Stimulated activated effector memory CD8-positive, alpha-beta T cell treated with anti-CD3 and anti-CD28 coated beads, Interleukin-12 subunit alpha, Interleukin-12 subunit beta, amount 100 ng/mL, for 72 hours (primary cell): Measurements from ENCODE around the gene RCSD1.

Source experiments
- ATAC-seq: fragments of 150-1000 bp; cut with Tn5 transposase; 2 replicates; pipeline ENCODE4 v1.10.0; 2021
- DNase-seq, 2 donors: peaks; one replicate each; pipeline ENCODE4 v3.0.0; 2021 to 2022; ENCODE audit warnings: low spot score in 2 of 2
- H3K27ac Mint-ChIP-seq: one replicate; pipeline ENCODE4 v1.8.0; 2022; ENCODE audit warnings: mild to moderate bottlenecking, mixed read lengths
- H3K36me3 Mint-ChIP-seq: one replicate; pipeline ENCODE4 v1.8.0; 2022; ENCODE audit warnings: mild to moderate bottlenecking, mixed read lengths
- H3K4me1 Mint-ChIP-seq: one replicate; pipeline ENCODE4 v1.8.0; 2022; ENCODE audit warnings: mixed read lengths
- H3K4me3 Mint-ChIP-seq: one replicate; pipeline ENCODE4 v1.8.0; 2022; ENCODE audit warnings: mild to moderate bottlenecking, mixed read lengths
- H3K9me3 Mint-ChIP-seq: one replicate; pipeline ENCODE4 v1.8.0; 2022; ENCODE audit warnings: mixed read lengths

Gene RCSD1

GRCh38 chr1:167665469-167665868, 35.4 kb downstream of the RCSD1 start:
- ATAC-seq (no peak), DNase-seq (no peak)
- no peaks in the 10 kb centered on the region for H3K9me3 Mint-ChIP-seq
- peak overlapping the region; percentile 87 for H3K27ac Mint-ChIP-seq
- H3K36me3 Mint-ChIP-seq = peaks cover 71% of the 10 kb centered on the region
- peaks cover 84% of the 10 kb centered on the region for H3K4me1 Mint-ChIP-seq
- no peak overlapping the region for H3K4me3 Mint-ChIP-seq

DNA sequence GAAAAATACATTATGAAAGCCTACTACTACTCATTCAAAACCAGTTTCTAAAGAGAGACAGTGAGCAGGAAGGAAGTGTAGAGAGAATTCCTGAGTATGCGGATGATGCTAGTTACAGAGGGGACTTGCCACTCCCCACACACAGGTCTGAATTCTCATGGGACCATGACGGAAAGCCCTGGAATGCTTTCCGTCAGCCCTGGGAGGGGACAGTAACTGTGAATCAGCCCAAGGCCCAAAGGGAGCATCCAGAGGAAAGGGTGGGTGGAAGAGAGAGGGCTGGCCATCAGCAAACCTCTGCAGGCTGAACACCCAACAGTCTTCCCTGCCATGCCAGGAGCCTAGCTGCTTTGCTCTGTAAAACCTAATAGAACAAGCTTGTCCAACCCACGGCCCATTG, 36.4 kb downstream of the RCSD1 start:
- no peak for DNase-seq

DNA sequence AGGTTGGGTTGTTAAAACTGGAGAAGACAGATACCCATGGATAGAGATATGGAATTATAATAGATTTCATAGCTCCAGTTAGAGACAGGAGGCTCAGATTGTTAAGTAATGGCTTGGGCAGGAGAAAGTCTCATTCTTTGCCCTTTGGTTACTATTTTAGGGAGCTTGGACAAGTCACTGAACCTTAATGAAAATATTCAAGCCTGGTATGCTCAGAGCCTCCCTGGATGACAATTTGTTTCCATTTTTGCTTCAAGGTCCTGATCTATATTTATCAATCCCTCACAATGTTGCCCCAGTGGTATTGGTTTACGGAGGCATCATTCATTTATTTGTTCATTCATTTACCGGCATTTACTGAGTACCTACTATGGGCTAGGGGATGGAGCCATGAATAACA, 37.5 kb downstream of the RCSD1 start:
- H3K9me3 Mint-ChIP-seq = no peaks in the 10 kb centered on the region
- H3K4me3 Mint-ChIP-seq = no peak overlapping the region
- DNase-seq = no peak
- H3K4me1 Mint-ChIP-seq = peaks cover 86% of the 10 kb centered on the region
- ATAC-seq = no peak
- H3K27ac Mint-ChIP-seq = peak overlapping the region; percentile 80
- H3K36me3 Mint-ChIP-seq = peaks cover 73% of the 10 kb centered on the region

More for the DNA sequence above, 36.4 kb downstream of the RCSD1 start:
- H3K4me1 Mint-ChIP-seq = peaks cover 86% of the 10 kb centered on the region
- no peaks in the 10 kb centered on the region for H3K9me3 Mint-ChIP-seq
- no peak for ATAC-seq
- peak overlapping the region; percentile 80 for H3K27ac Mint-ChIP-seq
- H3K4me3 Mint-ChIP-seq = no peak overlapping the region
- peaks cover 75% of the 10 kb centered on the region for H3K36me3 Mint-ChIP-seq

DNA sequence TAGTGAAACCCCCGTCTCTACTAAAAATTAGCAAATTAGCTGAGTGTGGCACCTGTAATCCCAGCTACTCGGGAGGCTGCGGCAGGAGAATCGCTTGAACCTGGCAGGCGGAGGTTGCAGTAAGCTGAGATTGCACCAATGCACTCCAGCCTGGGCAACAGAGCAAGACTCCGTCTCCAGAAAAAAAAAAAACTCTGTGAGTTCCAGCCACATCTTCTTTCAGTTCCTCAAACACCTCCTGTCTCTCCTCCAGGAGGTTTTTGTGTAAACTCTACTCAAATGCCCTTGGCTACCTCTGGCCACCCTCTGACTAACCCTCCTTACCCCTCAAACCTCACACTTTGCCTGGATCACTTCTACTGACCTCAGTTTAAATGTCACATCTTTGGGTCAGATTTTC, 38.1 kb downstream of the RCSD1 start:
- Mint-ChIP-seq H3K36me3 (peaks cover 73% of the 10 kb centered on the region), H3K4me3 (no peak overlapping the region), H3K27ac (peak overlapping the region; percentile 69), H3K9me3 (no peaks in the 10 kb centered on the region), H3K4me1 (peaks cover 86% of the 10 kb centered on the region)
- DNase-seq = no peak
- peak; percentile 56 for ATAC-seq

DNA sequence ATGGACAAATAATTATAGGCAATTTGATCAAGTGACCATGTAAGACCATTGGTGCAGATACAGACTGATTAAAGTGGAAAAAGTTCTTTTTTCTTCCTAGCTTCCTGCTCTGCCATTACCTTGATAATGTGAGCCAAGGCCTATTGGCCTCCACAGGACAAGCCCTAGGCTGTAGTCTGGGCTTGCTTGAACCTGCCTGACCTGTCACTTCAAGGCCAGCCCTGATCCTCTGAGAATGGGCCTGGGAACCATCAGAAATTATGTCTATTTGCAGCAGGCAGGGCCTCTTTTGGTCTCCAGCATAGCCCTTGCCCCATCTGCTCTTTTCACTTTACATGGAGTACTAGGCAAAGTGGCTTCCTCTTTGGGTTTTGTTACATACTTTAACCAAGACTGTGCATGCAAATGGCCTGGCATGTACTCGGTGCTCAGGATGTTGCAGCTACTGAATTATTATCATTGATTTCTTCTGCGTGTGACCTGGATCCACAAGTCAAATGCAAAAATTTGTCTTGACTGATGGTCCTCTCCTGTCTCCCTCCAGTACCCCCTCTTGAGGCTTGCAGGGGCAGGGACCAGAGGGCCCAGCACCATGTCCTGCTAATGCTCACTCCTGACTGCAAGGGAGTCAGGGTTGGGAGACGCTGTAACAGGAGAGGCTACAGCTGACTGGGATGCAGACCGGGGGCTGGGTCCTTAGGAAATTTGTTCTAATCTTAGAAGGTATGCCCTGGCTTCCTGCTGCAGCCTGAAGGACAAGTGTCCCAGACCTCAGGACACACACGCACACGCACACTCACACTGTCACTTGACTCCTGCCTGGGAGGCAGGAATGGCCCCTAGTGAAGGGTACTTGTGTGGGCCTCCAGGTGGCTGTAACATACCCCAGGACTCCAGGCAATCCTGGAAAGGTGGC, 39.4 kb downstream of the RCSD1 start:
- peak overlapping the region; percentile 86 for H3K27ac Mint-ChIP-seq
- DNase-seq (no peak), ATAC-seq (no peak)
- no peak overlapping the region for H3K4me3 Mint-ChIP-seq
- H3K36me3 Mint-ChIP-seq = peaks cover 73% of the 10 kb centered on the region
- H3K9me3 Mint-ChIP-seq = no peaks in the 10 kb centered on the region
- peaks cover 93% of the 10 kb centered on the region for H3K4me1 Mint-ChIP-seq

DNA sequence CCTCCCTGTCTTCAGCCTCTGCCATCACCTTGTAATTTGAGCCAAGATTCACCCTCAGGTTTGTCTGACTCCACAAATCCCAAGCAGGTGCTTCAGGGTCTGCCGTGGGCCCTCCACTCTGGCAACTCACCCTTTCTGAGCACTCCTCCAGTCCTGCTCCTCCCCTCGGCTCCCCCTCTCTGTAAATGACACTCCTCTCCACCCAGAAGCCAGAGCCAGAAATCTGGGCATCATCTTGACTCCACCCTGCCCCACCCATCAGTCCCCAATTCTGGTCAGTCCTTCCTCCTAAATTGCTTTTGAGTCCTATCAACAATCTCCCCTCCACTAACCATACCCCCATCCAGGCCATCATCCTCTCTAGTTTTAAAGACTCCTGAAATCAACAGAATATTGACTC, 40.5 kb downstream of the RCSD1 start:
- Mint-ChIP-seq H3K36me3 (peaks cover 67% of the 10 kb centered on the region), H3K27ac (peak overlapping the region; percentile 86), H3K4me1 (peaks cover 87% of the 10 kb centered on the region), H3K9me3 (no peaks in the 10 kb centered on the region), H3K4me3 (no peak overlapping the region)
- DNase-seq (no peak), ATAC-seq (no peak)

DNA sequence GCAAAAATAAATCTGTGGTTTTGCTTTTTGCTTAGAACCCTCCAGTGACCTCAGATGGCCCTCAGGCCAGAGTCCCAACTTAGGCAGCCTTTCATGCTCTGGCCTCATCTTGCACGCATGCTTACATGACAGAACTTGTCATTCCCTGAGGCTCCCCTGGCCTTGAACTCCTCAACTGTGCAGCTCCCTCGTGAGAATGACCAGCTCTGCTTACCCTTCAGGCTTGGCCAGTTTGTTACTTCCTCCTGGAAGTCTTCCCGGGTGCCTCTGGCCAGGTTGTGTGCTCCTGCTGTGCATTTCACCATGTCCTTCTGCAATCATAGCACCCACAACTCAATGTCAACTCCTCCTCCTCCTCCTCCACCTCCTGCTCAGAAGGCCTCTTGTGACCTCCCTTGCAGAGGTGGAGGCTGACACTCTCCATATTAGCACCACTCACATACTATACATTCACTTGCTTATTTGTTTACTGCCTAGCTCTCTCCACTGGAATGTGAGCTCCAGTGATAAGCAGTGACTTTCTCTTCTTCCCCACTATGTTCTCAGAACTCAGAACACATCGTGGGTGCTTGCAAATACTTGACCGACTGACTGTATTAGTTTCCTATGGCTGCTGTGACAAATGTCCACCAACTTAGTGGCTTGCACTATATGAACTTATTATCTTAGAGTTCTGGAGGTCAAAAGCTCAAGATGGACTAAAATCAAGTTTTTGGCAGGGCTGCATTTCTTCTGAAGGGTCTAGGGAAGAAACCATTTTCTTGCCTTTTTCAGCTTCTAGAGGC, 41.9 kb downstream of the RCSD1 start:
- peak overlapping the region; percentile 86 for H3K27ac Mint-ChIP-seq
- H3K9me3 Mint-ChIP-seq = no peaks in the 10 kb centered on the region
- DNase-seq (no peak), ATAC-seq (no peak)
- peaks cover 75% of the 10 kb centered on the region for H3K4me1 Mint-ChIP-seq
- H3K36me3 Mint-ChIP-seq = peaks cover 59% of the 10 kb centered on the region
- no peak overlapping the region for H3K4me3 Mint-ChIP-seq

GRCh38 chr1:167672831-167673230, 42.8 kb downstream of the RCSD1 start:
- ATAC-seq (no peak), DNase-seq (no peak)
- H3K27ac Mint-ChIP-seq = peak overlapping the region; percentile 86
- no peak overlapping the region for H3K4me3 Mint-ChIP-seq
- no peaks in the 10 kb centered on the region for H3K9me3 Mint-ChIP-seq
- peaks cover 59% of the 10 kb centered on the region for H3K36me3 Mint-ChIP-seq
- peaks cover 65% of the 10 kb centered on the region for H3K4me1 Mint-ChIP-seq

DNA sequence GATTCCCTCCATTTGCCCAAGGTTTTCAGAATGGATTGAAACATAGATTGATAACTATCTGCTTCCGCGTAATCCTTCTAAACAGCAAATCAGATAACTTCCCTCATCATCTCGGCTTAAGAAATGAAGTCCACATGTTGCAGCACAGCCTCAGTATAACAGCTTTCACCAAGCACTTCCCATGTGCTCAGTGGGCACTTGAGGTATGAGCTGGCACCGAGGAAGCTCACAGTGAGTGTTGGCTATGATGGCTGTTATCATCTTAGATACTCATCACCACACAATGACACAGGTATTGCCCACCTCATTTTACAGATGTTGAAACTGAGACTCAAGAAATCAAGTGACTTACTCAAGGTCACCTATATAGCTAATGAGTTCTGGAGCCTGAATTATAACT, 43.2 kb downstream of the RCSD1 start:
- ATAC-seq (peak; percentile 80), DNase-seq (no peak)
- no peak overlapping the region for H3K4me3 Mint-ChIP-seq
- H3K9me3 Mint-ChIP-seq = no peaks in the 10 kb centered on the region
- peaks cover 61% of the 10 kb centered on the region for H3K4me1 Mint-ChIP-seq
- peaks cover 56% of the 10 kb centered on the region for H3K36me3 Mint-ChIP-seq
- H3K27ac Mint-ChIP-seq = peak overlapping the region; percentile 86

GRCh38 chr1:167674156-167674555, 44.1 kb downstream of the RCSD1 start:
- Mint-ChIP-seq H3K4me3 (no peak overlapping the region), H3K4me1 (peaks cover 52% of the 10 kb centered on the region), H3K27ac (peak overlapping the region; percentile 38), H3K9me3 (no peaks in the 10 kb centered on the region), H3K36me3 (peaks cover 47% of the 10 kb centered on the region)
- no peak for ATAC-seq
- no peak for DNase-seq

- Mint-ChIP-seq H3K36me3 (peaks cover 37% of the 10 kb centered on the region), H3K27ac (no peak overlapping the region), H3K9me3 (no peaks in the 10 kb centered on the region), H3K4me3 (no peak overlapping the region), H3K4me1 (peaks cover 44% of the 10 kb centered on the region)
- ATAC-seq (no peak), DNase-seq (no peak)
These were observed 45.4 kb downstream of the RCSD1 start for GRCh38 chr1:167675440-167675839.

DNA sequence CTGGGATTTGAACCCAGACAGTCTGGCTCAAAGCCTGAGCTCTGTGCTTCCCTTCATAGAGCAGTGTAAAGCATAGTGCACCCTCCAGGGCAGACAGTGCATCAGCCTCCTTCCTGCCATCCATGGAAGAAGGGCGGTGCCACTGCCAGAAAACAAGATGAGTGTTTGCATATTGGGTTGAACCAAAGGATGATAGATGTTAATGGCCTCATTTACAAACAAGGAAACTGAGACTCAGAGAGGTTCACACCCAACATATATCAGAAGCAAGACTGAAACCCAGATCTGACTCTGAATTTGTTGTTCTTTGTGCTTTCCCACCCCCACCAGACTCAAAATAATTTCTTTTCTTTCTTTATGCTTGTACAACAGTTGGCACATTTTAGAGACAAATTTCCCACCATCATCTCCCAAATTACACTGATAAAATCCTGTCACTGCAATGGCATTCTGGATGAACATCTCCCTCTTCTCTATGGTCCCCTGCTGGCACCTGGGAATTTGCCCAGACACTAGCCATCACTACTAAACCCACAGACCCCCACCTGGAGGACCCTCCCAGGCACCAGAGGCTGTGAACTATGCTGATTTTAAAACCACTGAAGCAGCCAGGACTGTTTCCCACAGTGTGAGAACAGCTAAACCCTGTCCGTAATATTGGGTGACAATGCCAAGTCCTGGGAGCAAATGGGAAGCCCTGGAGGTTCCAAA, 46.3 kb downstream of the RCSD1 start:
- Mint-ChIP-seq H3K36me3 (peaks cover 28% of the 10 kb centered on the region), H3K4me1 (peaks cover 35% of the 10 kb centered on the region), H3K4me3 (no peak overlapping the region), H3K9me3 (no peaks in the 10 kb centered on the region), H3K27ac (no peak overlapping the region)
- no peak for DNase-seq
- peak; percentile 73 for ATAC-seq

- ATAC-seq = no peak
These were observed 47.1 kb downstream of the RCSD1 start for GRCh38 chr1:167676916-167677848.

GRCh38 chr1:167678422-167678821, 48.4 kb downstream of the RCSD1 start:
- Mint-ChIP-seq H3K9me3 (no peaks in the 10 kb centered on the region), H3K4me1 (peaks cover 14% of the 10 kb centered on the region), H3K36me3 (peaks cover 35% of the 10 kb centered on the region), H3K4me3 (no peak overlapping the region), H3K27ac (no peak overlapping the region)
- DNase-seq = no peak
- no peak for ATAC-seq

More at GRCh38 chr1:167676916-167677848, 47.1 kb downstream of the RCSD1 start:
- H3K36me3 Mint-ChIP-seq = peaks cover 31% of the 10 kb centered on the region
- no peak for DNase-seq
- no peaks in the 10 kb centered on the region for H3K9me3 Mint-ChIP-seq
- no peak overlapping the region for H3K27ac Mint-ChIP-seq
- H3K4me1 Mint-ChIP-seq = peaks cover 26% of the 10 kb centered on the region
- no peak overlapping the region for H3K4me3 Mint-ChIP-seq
